Gastrocnemius medialis (tissue), 4 donors: ENCODE results near the gene MAST4. TPM values are rescaled to one million over a fixed set of nuclear protein-coding genes. Genes with fewer than 3 reads are reported as not detected.

Experiments
- ATAC-seq, 2 donors: fragments of 150-250 bp; one replicate each; pipeline ENCODE4 v1.9.1; 2016
- DNase-seq, 2 donors: peaks; one replicate each; pipeline ENCODE4 v3.0.0-alpha.2; 2019
- H3K27ac ChIP-seq, 4 donors: fragments of 200-600 bp; sonication (generic); 1 replicate in 1 of 4; 2 replicates in 3 of 4; pipeline ENCODE4 v1.5.1; 2016 to 2018; ENCODE audit warnings: mild to moderate bottlenecking in 2 of 4, moderate library complexity in 1 of 4
- H3K27me3 ChIP-seq, 3 donors: fragments of 200-600 bp; sonication (generic) in 2 of 3; 1 replicate in 1 of 3; 2 replicates in 2 of 3; pipeline versions ENCODE4 v1.5.1 to v1.6.0; 2016 to 2019; ENCODE audit warnings: mild to moderate bottlenecking in 1 of 3, moderate library complexity in 1 of 3
- H3K36me3 ChIP-seq, 2 donors: fragments of 200-600 bp; sonication (generic) in 1 of 2; one replicate each; pipeline ENCODE4 v1.5.1; 2017 to 2018
- H3K4me1 ChIP-seq, 2 donors: fragments of 200-600 bp; sonication (generic) in 1 of 2; one replicate each; pipeline ENCODE4 v1.5.1; 2016 to 2017; ENCODE audit warnings: mild to moderate bottlenecking in 2 of 2
- H3K4me3 ChIP-seq, 4 donors: fragments of 200-600 bp; sonication (generic) in 3 of 4; 1 replicate in 1 of 4; 2 replicates in 3 of 4; pipeline ENCODE4 v1.5.1; 2016 to 2019; ENCODE audit warnings: mild to moderate bottlenecking in 2 of 4
- H3K9me3 ChIP-seq, 3 donors: fragments of 200-600 bp; sonication (generic) in 2 of 3; 1 replicate in 1 of 3; 2 replicates in 2 of 3; pipeline ENCODE4 v1.5.1; 2016 to 2019
- POLR2A ChIP-seq, 2 donors: fragments of 450-650 bp; IDR thresholded peaks; one replicate each; pipeline ENCODE4 v1.6.1; 2017; ENCODE audit warnings: antibody characterized with exemption in 2 of 2, mild to moderate bottlenecking in 2 of 2, moderate library complexity in 2 of 2
- in situ Hi-C, 4 donors: fragments of 200-750 bp; cut with MboI; loops; one replicate each; pipeline versions ENCODE4 v1.15.0 to v1.8.0; 2017; ENCODE audit warnings: low sequenced_read_pairs in 4 of 4
- intact Hi-C: fragments of 100-400 bp; cut with DNase I; formaldehyde crosslinking; loops from one replicate; pipeline ENCODE4 v1.15.1; 2023; ENCODE audit warnings: low total_unique reads
- total RNA-seq, 4 donors: library from RNA; depleted of rRNA; stranded (reverse); fragments of >200 nt; gene quantifications; one replicate each; pipeline versions ENCODE4 v1.1.0 to v1.2.3, GENCODE V29; 2016
- TF ChIP-seq, protein P1 (sequence below), 5 experiments: fragments of 450-650 bp in 3 of 5; fragments of 200-600 bp in 2 of 5; sonication (generic) in 2 of 5; IDR thresholded peaks in 4 of 5; conservative IDR thresholded peaks in 1 of 5; 1 replicate in 4 of 5; 2 replicates in 1 of 5; pipeline ENCODE4 v1.5.1; 2016 to 2019; ENCODE audit warnings: antibody characterized with exemption in 5 of 5, mild to moderate bottlenecking in 3 of 5, moderate library complexity in 3 of 5

MAST4 gene
- total RNA-seq, 4 donors from 2014 or later: 24.1 to 42.0 (median 38.5) TPM

DNA sequence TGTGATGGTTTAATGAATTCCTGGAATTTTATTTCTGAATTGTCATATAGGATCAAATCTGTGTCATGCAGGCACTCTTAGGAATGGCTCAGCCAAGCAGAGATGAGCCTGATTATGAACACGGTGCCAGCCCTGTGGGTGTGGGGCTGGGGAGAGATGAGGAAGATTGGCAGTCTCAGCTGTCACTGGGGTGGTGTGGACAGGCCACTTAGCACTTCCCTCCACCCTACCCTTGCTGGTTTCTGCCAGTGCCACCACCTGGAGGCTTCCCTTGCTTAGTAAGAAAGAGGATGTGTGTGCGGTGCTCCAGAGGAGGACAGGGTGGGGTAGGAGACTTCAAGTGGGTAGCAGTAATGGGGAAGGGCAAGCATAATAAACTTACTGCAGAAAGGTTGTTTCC, 373.8 kb downstream of the MAST4 start:
- intact Hi-C loops: no loop called here
- DNase-seq (no peak), ATAC-seq (no peak)
- H3K36me3 ChIP-seq: no peaks in the 10 kb centered on the region
- TF ChIP-seq, protein P1, sequence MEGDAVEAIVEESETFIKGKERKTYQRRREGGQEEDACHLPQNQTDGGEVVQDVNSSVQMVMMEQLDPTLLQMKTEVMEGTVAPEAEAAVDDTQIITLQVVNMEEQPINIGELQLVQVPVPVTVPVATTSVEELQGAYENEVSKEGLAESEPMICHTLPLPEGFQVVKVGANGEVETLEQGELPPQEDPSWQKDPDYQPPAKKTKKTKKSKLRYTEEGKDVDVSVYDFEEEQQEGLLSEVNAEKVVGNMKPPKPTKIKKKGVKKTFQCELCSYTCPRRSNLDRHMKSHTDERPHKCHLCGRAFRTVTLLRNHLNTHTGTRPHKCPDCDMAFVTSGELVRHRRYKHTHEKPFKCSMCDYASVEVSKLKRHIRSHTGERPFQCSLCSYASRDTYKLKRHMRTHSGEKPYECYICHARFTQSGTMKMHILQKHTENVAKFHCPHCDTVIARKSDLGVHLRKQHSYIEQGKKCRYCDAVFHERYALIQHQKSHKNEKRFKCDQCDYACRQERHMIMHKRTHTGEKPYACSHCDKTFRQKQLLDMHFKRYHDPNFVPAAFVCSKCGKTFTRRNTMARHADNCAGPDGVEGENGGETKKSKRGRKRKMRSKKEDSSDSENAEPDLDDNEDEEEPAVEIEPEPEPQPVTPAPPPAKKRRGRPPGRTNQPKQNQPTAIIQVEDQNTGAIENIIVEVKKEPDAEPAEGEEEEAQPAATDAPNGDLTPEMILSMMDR (IDR thresholded peaks at IDR 0.05 in 4 of 5, conservative IDR thresholded peaks at IDR 0.05 in 1 of 5): no peak
- no peak for TF ChIP-seq POLR2A (IDR thresholded peaks at IDR 0.05)
- H3K4me1 ChIP-seq: no peaks in the 10 kb centered on the region
- H3K4me3 ChIP-seq: no peak overlapping the region
- H3K27ac ChIP-seq: no peak overlapping the region
- in situ Hi-C loops: no loop called here
- no peaks in the 10 kb centered on the region for H3K9me3 ChIP-seq
- no peaks in the 10 kb centered on the region for H3K27me3 ChIP-seq

GRCh38 chr5:66972004-66972403, 375.8 kb downstream of the MAST4 start:
- intact Hi-C loops: no loop called here

GRCh38 chr5:66974256-66974655, 378.1 kb downstream of the MAST4 start:
- intact Hi-C loops (no loop called here), in situ Hi-C loops (no loop called here)
- Histone ChIP-seq H3K27ac (no peak overlapping the region), H3K4me1 (no peaks in the 10 kb centered on the region), H3K27me3 (no peaks in the 10 kb centered on the region), H3K4me3 (no peak overlapping the region), H3K36me3 (no peaks in the 10 kb centered on the region), H3K9me3 (no peaks in the 10 kb centered on the region)
- TF ChIP-seq POLR2A (IDR thresholded peaks at IDR 0.05): no peak
- TF ChIP-seq, protein P1 (IDR thresholded peaks at IDR 0.05 in 4 of 5, conservative IDR thresholded peaks at IDR 0.05 in 1 of 5): no peak
- ATAC-seq (no peak), DNase-seq (no peak)

More at GRCh38 chr5:66972004-66972403, 375.8 kb downstream of the MAST4 start:
- in situ Hi-C loops: no loop called here
- H3K27ac ChIP-seq: no peak overlapping the region
- H3K4me3 ChIP-seq: no peak overlapping the region
- H3K9me3 ChIP-seq: no peaks in the 10 kb centered on the region
- no peaks in the 10 kb centered on the region for H3K27me3 ChIP-seq
- ATAC-seq (no peak), DNase-seq (no peak)
- H3K36me3 ChIP-seq: no peaks in the 10 kb centered on the region
- TF ChIP-seq POLR2A (IDR thresholded peaks at IDR 0.05): no peak
- TF ChIP-seq, protein P1 (IDR thresholded peaks at IDR 0.05 in 4 of 5, conservative IDR thresholded peaks at IDR 0.05 in 1 of 5): no peak
- H3K4me1 ChIP-seq: no peaks in the 10 kb centered on the region

DNA sequence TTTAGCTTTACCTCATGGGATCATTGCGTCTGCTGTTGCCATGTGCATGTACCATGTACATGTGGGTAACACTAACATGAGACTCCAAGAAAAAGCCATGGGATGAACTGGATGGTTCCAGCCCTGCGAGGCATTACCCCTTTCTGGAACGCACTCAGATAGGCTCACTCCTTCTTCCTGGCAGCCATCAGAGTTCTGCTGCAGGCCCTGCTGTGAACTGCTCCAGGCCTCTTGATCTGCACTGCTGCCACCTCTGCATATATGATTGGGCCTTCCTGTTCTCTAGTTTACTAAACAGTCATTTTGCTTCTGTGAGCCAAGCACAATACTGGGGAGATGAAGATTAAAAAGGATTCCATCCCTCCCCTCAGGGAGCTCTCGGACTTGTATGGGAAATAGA, 379.9 kb downstream of the MAST4 start:
- no peak for TF ChIP-seq POLR2A (IDR thresholded peaks at IDR 0.05)
- Histone ChIP-seq H3K4me1 (no peaks in the 10 kb centered on the region), H3K27ac (no peak overlapping the region), H3K4me3 (no peak overlapping the region), H3K27me3 (no peaks in the 10 kb centered on the region), H3K9me3 (no peaks in the 10 kb centered on the region), H3K36me3 (no peaks in the 10 kb centered on the region)
- intact Hi-C loops: no loop called here
- in situ Hi-C loops: loop anchor here in 1 of 4 donors (25.0 kb wide), 1 partner anchor 136 kb away; no protein-coding TSS in a partner anchor
- DNase-seq: no peak
- no peak for ATAC-seq

GRCh38 chr5:66979738-66980137, 383.5 kb downstream of the MAST4 start:
- in situ Hi-C loops: loop anchor here in 3 of 4 donors (10.0 to 25.0 kb wide), 3 partner anchors 133 to 235 kb away; no protein-coding TSS in a partner anchor
- no peaks in the 10 kb centered on the region for H3K27me3 ChIP-seq
- no peaks in the 10 kb centered on the region for H3K4me1 ChIP-seq

More at GRCh38 chr5:66979738-66980137, 383.5 kb downstream of the MAST4 start:
- intact Hi-C loops: no loop called here
- no peak for ATAC-seq
- Histone ChIP-seq H3K4me3 (no peak overlapping the region), H3K36me3 (no peaks in the 10 kb centered on the region), H3K9me3 (no peaks in the 10 kb centered on the region), H3K27ac (no peak overlapping the region)
- no peak for DNase-seq
- TF ChIP-seq POLR2A (IDR thresholded peaks at IDR 0.05): no peak
- TF ChIP-seq, protein P1 (IDR thresholded peaks at IDR 0.05 in 4 of 5, conservative IDR thresholded peaks at IDR 0.05 in 1 of 5): no peak
